ENCODE results near the gene SLC16A6.
"Not testable (repeated sequence)": the region's sequence is repeated elsewhere in the genome, so short reads cannot be mapped to it uniquely, and the experiment has no call there.

SLC16A6 gene, protein sequence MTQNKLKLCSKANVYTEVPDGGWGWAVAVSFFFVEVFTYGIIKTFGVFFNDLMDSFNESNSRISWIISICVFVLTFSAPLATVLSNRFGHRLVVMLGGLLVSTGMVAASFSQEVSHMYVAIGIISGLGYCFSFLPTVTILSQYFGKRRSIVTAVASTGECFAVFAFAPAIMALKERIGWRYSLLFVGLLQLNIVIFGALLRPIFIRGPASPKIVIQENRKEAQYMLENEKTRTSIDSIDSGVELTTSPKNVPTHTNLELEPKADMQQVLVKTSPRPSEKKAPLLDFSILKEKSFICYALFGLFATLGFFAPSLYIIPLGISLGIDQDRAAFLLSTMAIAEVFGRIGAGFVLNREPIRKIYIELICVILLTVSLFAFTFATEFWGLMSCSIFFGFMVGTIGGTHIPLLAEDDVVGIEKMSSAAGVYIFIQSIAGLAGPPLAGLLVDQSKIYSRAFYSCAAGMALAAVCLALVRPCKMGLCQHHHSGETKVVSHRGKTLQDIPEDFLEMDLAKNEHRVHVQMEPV

DNA sequence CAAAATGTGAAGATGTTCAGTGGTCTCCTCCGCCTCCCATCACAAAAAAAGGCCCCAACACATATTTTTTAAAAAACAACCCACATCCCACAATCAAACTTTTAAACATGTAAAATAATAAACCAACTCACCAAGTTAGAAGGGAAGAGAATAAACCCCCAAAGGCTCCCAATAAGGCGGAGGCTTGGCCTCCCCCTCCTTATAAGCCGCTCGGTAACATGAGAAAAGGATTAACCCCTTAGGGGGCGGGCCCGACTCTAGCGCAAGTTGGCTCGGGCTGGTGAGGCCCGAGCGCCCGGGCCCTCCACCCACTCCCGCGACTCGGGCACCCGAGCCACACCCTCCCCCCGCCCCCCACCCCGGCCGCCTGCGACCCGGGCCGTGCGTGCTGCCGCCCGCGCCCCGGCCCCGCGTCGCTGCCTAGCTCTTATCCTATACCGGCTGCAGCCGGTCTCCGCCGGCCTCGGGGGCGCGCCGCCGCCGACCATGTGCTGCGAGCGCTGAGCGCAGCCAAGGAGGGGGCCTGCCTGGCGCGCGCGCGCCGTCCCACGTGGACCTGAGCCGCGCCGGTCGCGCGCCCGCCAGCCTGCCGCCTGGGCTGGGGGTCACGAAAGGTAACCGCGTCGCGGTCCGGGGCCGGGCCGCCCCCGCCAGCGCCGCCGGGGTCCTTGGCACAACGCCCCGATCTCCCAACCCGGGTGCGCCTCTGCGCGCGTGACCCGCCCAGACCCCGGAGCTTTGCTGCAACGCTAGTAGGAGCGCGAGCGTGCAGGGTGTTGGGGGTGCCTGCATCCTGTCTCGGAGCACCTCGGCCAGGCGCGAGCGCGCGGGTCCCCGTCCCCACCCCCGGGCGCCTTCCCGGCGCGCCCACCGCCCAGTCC, at the start of gene SLC16A6, which contains the start of gene ARSG:
Gene SLC16A6 (minus strand): TSS at position 173 of the 881 bp plus-strand sequence. CDS start 12,807 bp downstream, outside the sequence.
Gene ARSG (plus strand): TSS at position 541 of the 881 bp plus-strand sequence. CDS start 15,999 bp downstream, outside the sequence.
- TF ChIP-seq Cebpa-rat (IDR thresholded peaks at IDR 0.05) = no peak
- Histone ChIP-seq H3K27ac (peak within 1 kb of the TSS; percentile 94 to 100 (median 99)), H3K36me3 (no peaks in the 10 kb centered on the region; a peak in 1 of 22 replicates), H4K20me1 (no peaks in the 10 kb centered on the region), H3K9me3 (replicated peaks in 1 of 11) (no peaks in the 10 kb centered on the region), H3K9ac (peak within 1 kb of the TSS; percentile 93 to 99 (median 98)), H3K4me3 (peak within 1 kb of the TSS; percentile 69 to 85 (median 80)), H3K4me1 (peaks cover 45 to 79% (median 67%) of the 10 kb centered on the region in 10 experiments), H3K4me2 (peak within 1 kb of the TSS; percentile 89 to 100 (median 98)), H3K27me3 (no peaks in the 10 kb centered on the region)

GRCh38 chr17:68334393-68334792, 43.5 kb upstream of the SLC16A6 start:
- Histone ChIP-seq H3K4me2 (no peak overlapping the region), H3K4me3 (no peak overlapping the region), H3K27me3 (no peaks in the 10 kb centered on the region), H3K4me1 (no peaks in the 10 kb centered on the region), H3K27ac (no peak overlapping the region), H4K20me1 (no peaks in the 10 kb centered on the region), H3K9me3 (replicated peaks in 1 of 11) (peaks cover 50 to 62% (median 57%) of the 10 kb centered on the region in 11 experiments), H3K36me3 (peaks cover 0 to 7% (median 0%) of the 10 kb centered on the region in 11 experiments; a peak in 3 of 22 replicates), H3K9ac (no peak overlapping the region)
- TF ChIP-seq Cebpa-rat (IDR thresholded peaks at IDR 0.05) = no peak

GRCh38 chr17:68331932-68332331, 41.0 kb upstream of the SLC16A6 start:
- H3K27me3 ChIP-seq, H4K20me1 ChIP-seq, H3K27ac ChIP-seq, H3K4me2 ChIP-seq, H3K4me3 ChIP-seq, H3K9ac ChIP-seq, H3K4me1 ChIP-seq, H3K36me3 ChIP-seq: not testable (repeated sequence)
- H3K9me3 ChIP-seq (replicated peaks in 1 of 11) = peaks cover 50 to 75% (median 62%) of the 10 kb centered on the region in 11 experiments

- no peak for TF ChIP-seq Cebpa-rat (IDR thresholded peaks at IDR 0.05)
- peaks cover 0 to 10% (median 0%) of the 10 kb centered on the region in 11 experiments; a peak in 3 of 22 replicates for H3K36me3 ChIP-seq
- H3K9ac ChIP-seq = no peak overlapping the region
- H3K27ac ChIP-seq = no peak overlapping the region; a peak in 1 of 22 replicates
- H3K4me1 ChIP-seq = peaks cover 0 to 6% (median under 1%) of the 10 kb centered on the region in 10 experiments; a peak in 7 of 20 replicates
- no peak overlapping the region for H3K4me3 ChIP-seq
- H3K27me3 ChIP-seq = no peaks in the 10 kb centered on the region
- no peaks in the 10 kb centered on the region for H4K20me1 ChIP-seq
- no peak overlapping the region for H3K4me2 ChIP-seq
- peaks cover 51 to 74% (median 67%) of the 10 kb centered on the region in 11 experiments for H3K9me3 ChIP-seq (replicated peaks in 1 of 11)
Measured at GRCh38 chr17:68329331-68329730, 38.4 kb upstream of the SLC16A6 start.

- H3K27ac ChIP-seq = no peak overlapping the region
Measured at GRCh38 chr17:68328676-68329075, 37.7 kb upstream of the SLC16A6 start.

DNA sequence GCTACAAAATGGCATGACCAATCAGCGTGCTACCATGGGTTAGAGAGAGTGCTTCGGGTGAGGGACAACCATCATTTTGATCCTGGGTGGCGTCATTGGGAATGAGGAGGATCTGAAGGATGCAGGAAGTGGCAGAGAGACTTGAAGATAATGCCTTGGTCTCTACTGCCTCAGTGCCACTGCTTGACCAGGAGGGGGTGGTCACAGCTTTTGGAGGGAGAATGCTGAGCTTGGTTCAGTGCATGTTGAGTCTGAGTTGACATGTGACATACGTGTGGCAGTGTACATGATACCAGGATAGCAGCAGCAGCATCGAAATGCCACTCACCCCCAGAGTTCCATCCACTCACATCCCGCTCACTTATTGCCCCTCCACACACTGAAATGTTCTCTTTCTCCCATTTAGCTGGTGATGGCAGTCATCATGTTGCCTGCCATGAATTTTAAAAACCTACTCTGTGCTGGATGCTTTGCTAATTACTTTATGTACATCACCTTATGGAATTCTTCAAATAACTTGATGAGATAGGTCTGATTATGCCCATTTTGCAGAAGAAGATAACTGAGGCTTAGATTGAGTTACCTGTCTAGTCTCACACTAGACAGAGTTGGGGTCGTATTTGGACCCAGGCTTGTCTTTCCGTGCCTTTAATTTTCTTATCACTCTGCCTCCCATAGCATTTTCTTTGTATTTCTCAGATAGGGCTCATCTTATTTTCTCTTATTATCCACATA, 37.1 kb upstream of the SLC16A6 start:
- no peak overlapping the region for H3K4me3 ChIP-seq
- H3K36me3 ChIP-seq = peaks cover 0 to 9% (median 0%) of the 10 kb centered on the region in 11 experiments; a peak in 1 of 22 replicates
- H3K4me1 ChIP-seq = peaks cover 0 to 10% (median 2%) of the 10 kb centered on the region in 10 experiments; a peak in 7 of 20 replicates
- no peak overlapping the region for H3K4me2 ChIP-seq
- H3K27me3 ChIP-seq = no peaks in the 10 kb centered on the region
- H3K9ac ChIP-seq = no peak overlapping the region
- H4K20me1 ChIP-seq = no peaks in the 10 kb centered on the region
- TF ChIP-seq Cebpa-rat (IDR thresholded peaks at IDR 0.05) = no peak
- H3K27ac ChIP-seq = no peak overlapping the region
- H3K9me3 ChIP-seq (replicated peaks in 1 of 11) = peaks cover 43 to 71% (median 57%) of the 10 kb centered on the region in 11 experiments

More at GRCh38 chr17:68328676-68329075, 37.7 kb upstream of the SLC16A6 start:
- Histone ChIP-seq H3K9ac (no peak overlapping the region), H3K4me3 (no peak overlapping the region), H3K9me3 (replicated peaks in 1 of 11) (peaks cover 47 to 74% (median 62%) of the 10 kb centered on the region in 11 experiments), H4K20me1 (no peaks in the 10 kb centered on the region), H3K27me3 (no peaks in the 10 kb centered on the region), H3K4me1 (peaks cover 0 to 9% (median 2%) of the 10 kb centered on the region in 10 experiments; a peak in 7 of 20 replicates), H3K36me3 (peaks cover 0 to 10% (median 0%) of the 10 kb centered on the region in 11 experiments; a peak in 2 of 22 replicates), H3K4me2 (no peak overlapping the region)
- TF ChIP-seq Cebpa-rat (IDR thresholded peaks at IDR 0.05) = no peak

GRCh38 chr17:68326681-68327080, 35.8 kb upstream of the SLC16A6 start:
- no peaks in the 10 kb centered on the region for H4K20me1 ChIP-seq
- peaks cover 0 to 10% (median 2%) of the 10 kb centered on the region in 10 experiments; a peak in 7 of 20 replicates for H3K4me1 ChIP-seq
- no peak overlapping the region for H3K4me3 ChIP-seq
- H3K27me3 ChIP-seq = no peaks in the 10 kb centered on the region
- H3K9ac ChIP-seq = no peak overlapping the region
- no peak overlapping the region for H3K27ac ChIP-seq
- H3K4me2 ChIP-seq = no peak overlapping the region; a peak in 1 of 22 replicates
- no peak for TF ChIP-seq Cebpa-rat (IDR thresholded peaks at IDR 0.05)
- H3K9me3 ChIP-seq (replicated peaks in 1 of 11) = peaks cover 30 to 58% (median 44%) of the 10 kb centered on the region in 11 experiments
- H3K36me3 ChIP-seq = peaks cover 0 to 9% (median 0%) of the 10 kb centered on the region in 11 experiments; a peak in 1 of 22 replicates

DNA sequence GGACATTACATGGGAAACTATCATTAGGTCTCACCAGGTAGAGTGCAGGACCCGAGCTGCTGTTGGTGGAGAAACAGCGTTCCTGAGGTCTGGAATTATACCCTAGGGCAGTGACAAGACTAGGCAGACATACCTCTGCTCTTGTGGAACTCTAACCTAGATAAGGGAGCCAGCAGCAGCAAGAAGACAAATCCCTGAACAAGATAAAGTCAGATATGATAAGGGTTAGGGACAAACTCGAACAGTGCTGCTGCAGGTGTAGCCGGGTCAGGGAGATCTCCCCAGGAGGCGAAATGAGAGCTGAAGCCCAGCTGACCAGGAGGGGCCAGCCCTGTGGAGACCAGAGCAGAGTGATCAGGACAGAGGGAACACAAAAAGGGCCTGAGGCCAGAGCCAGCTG, 35.0 kb upstream of the SLC16A6 start:
- no peak for TF ChIP-seq Cebpa-rat (IDR thresholded peaks at IDR 0.05)

More for the DNA sequence above, 35.0 kb upstream of the SLC16A6 start:
- Histone ChIP-seq H3K36me3 (peaks cover 0 to 9% (median 0%) of the 10 kb centered on the region in 11 experiments; a peak in 1 of 22 replicates), H3K4me2 (no peak overlapping the region), H4K20me1 (no peaks in the 10 kb centered on the region), H3K9ac (no peak overlapping the region), H3K4me1 (peaks cover 0 to 10% (median 2%) of the 10 kb centered on the region in 10 experiments; a peak in 7 of 20 replicates), H3K27me3 (no peaks in the 10 kb centered on the region), H3K9me3 (replicated peaks in 1 of 11) (peaks cover 23 to 51% (median 37%) of the 10 kb centered on the region in 11 experiments), H3K27ac (no peak overlapping the region), H3K4me3 (no peak overlapping the region)

Measured in BLaER1 treated with 17β-estradiol and CSF1 and Interleukin-3, amounts not matched to agents 10 nM and 100 nM (cell line).